Right atrium auricular region (tissue), 2 donors: Measurements from ENCODE around the gene PHF12. TPM values are rescaled to one million over a fixed set of nuclear protein-coding genes. Genes with fewer than 3 reads are reported as not detected.

Experiments used
- DNase-seq: peaks from one replicate; pipeline ENCODE4 v3.0.0-alpha.2; 2019; ENCODE audit warnings: low spot score
- H3K27ac ChIP-seq, 2 donors: fragments of 200-600 bp; sonication (generic); 1 replicate in 1 of 2; 2 replicates in 1 of 2; pipeline ENCODE4 v1.5.1; 2016 to 2019
- H3K27me3 ChIP-seq, 2 donors: fragments of 200-600 bp; sonication (generic); one replicate each; pipeline versions ENCODE4 v1.5.1 to v1.6.0; 2017 to 2019
- H3K36me3 ChIP-seq: fragments of 200-600 bp; sonication (generic); one replicate; pipeline ENCODE4 v1.5.1; 2016
- H3K4me1 ChIP-seq, 2 donors: fragments of 200-600 bp; sonication (generic); one replicate each; pipeline versions ENCODE4 v1.5.1 to v1.6.0; 2017 to 2019
- H3K4me3 ChIP-seq, 2 donors: fragments of 200-600 bp; sonication (generic); 1 replicate in 1 of 2; 2 replicates in 1 of 2; pipeline ENCODE4 v1.5.1; 2017 to 2019; ENCODE audit warnings: mild to moderate bottlenecking in 1 of 2, moderate library complexity in 1 of 2
- H3K9me3 ChIP-seq, 2 donors: fragments of 200-600 bp; sonication (generic); one replicate each; pipeline ENCODE4 v1.5.1; 2019
- CTCF ChIP-seq, 2 donors: fragments of 200-600 bp; sonication (generic); IDR thresholded peaks; one replicate each; pipeline ENCODE4 v1.5.1; 2019; ENCODE audit warnings: antibody characterized with exemption in 2 of 2
- total RNA-seq, 2 donors: library from RNA; depleted of rRNA; stranded (reverse); fragments of >200 nt; gene quantifications; one replicate each; pipeline ENCODE4 v1.1.0, GENCODE V29; 2016

Gene PHF12
- total RNA-seq, 2 donors from 2014 or later: 19.6 to 35.7 TPM

DNA sequence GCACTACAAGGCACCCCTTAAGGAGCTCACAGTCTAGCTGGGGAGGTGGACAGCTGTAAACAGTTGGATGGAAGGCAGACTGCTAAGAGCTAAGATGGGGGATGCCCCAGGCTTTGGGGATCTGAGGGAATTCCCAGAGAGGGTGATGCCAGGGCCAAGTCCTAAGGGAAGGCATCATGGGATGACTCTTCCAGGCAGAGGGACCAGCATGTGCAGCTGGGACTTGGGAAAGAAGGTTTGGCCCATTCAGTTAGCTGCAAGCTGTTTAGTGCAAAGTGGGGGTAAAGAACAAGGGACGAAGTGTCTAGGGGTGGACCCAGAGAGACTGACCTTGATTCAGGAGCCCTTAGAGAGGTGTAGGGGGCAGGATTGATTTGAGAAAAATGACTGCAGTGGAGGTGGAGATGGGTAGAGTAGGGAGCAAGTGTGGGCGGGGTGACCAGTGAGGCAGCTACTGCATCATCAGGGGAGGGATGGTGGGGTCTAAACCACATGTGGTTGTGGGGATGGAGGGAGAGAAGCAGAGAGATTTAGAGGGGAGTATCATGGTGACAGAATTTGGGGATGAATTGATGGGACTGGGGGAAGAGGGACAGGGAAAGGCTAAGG is 27.1 kb upstream of the PHF12 start:
- Histone ChIP-seq H3K36me3 (no peaks in the 10 kb centered on the region), H3K9me3 (no peaks in the 10 kb centered on the region), H3K4me3 (no peak overlapping the region), H3K27me3 (no peaks in the 10 kb centered on the region), H3K27ac (no peak overlapping the region), H3K4me1 (peaks cover 0 to 25% of the 10 kb centered on the region in 2 donors)
- DNase-seq: no peak
- no peak for TF ChIP-seq CTCF (IDR thresholded peaks at IDR 0.05)

- Histone ChIP-seq H3K27me3 (no peaks in the 10 kb centered on the region), H3K4me3 (no peak overlapping the region), H3K9me3 (no peaks in the 10 kb centered on the region), H3K4me1 (peaks cover 0 to 23% of the 10 kb centered on the region in 2 donors), H3K27ac (no peak overlapping the region), H3K36me3 (no peaks in the 10 kb centered on the region)
- DNase-seq: no peak
- TF ChIP-seq CTCF (IDR thresholded peaks at IDR 0.05): no peak
Observed at GRCh38 chr17:28977659-28978355, 26.5 kb upstream of the PHF12 start.

DNA sequence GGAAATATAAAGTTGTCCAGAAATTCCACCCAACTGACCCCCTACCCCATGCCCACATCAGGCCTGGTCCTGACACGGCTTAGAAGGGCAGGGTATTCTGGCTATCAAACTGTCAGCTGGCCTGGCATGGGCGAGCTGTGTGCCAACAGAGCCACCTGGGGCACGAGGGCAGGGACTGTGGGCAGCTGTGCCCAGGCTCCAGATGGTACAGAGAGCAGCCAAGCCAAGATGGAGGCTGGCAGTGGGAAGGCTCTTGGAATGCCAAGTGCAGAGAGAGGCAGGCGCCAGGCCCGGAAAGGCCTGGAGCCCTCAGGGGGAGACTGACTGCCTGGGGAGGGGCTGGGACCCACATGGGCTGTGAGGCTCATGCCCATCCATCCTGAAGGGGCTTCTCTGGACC is 24.3 kb upstream of the PHF12 start:
- peaks cover 0 to 19% of the 10 kb centered on the region in 2 donors for H3K4me1 ChIP-seq
- TF ChIP-seq CTCF (IDR thresholded peaks at IDR 0.05): no peak

DNA sequence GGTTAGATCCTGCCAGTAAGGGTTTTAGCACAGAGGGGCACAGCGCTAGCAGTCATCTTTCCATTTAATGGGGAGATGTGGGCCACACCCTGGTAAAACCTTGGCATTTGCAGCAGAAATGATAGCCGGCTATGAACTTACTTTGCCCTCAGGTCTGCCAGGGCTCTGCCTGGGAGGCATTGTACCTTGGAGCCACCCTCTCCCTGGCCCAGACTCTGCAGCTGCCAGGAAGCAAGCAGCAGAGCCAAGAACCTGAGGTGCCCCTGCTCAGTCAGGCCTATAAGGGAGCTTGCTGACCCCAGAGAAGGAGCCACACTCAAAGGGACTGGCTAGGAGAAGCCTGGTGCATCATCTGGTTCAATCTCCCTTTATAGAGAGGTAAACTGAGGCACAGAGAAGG is 23.7 kb upstream of the PHF12 start:
- TF ChIP-seq CTCF (IDR thresholded peaks at IDR 0.05): no peak
- no peaks in the 10 kb centered on the region for H3K9me3 ChIP-seq
- peak overlapping the region; percentile 29 to 58 for H3K27ac ChIP-seq
- no peak overlapping the region for H3K4me3 ChIP-seq
- no peaks in the 10 kb centered on the region for H3K27me3 ChIP-seq
- no peaks in the 10 kb centered on the region for H3K36me3 ChIP-seq
- no peak for DNase-seq
- H3K4me1 ChIP-seq: peaks cover 0 to 24% of the 10 kb centered on the region in 2 donors

More for the DNA sequence above, 24.3 kb upstream of the PHF12 start:
- H3K36me3 ChIP-seq: no peaks in the 10 kb centered on the region
- H3K27me3 ChIP-seq: no peaks in the 10 kb centered on the region
- H3K4me3 ChIP-seq: no peak overlapping the region
- H3K27ac ChIP-seq: no peak overlapping the region
- H3K9me3 ChIP-seq: no peaks in the 10 kb centered on the region
- no peak for DNase-seq

GRCh38 chr17:28974451-28974850 is 23.1 kb upstream of the PHF12 start:
- peak overlapping the region; percentile 29 to 58 for H3K27ac ChIP-seq
- H3K36me3 ChIP-seq: no peaks in the 10 kb centered on the region
- no peak for DNase-seq
- no peak overlapping the region for H3K4me3 ChIP-seq
- H3K4me1 ChIP-seq: peaks cover 0 to 28% of the 10 kb centered on the region in 2 donors
- TF ChIP-seq CTCF (IDR thresholded peaks at IDR 0.05): no peak
- H3K9me3 ChIP-seq: no peaks in the 10 kb centered on the region
- no peaks in the 10 kb centered on the region for H3K27me3 ChIP-seq
